K562 (cell line): ENCODE data around the gene NTN4.

Experiments used
- CTCF ChIP-seq, 3 experiments: IDR thresholded peaks in 2 of 3; conservative IDR thresholded peaks in 1 of 3; 2 replicates each; pipeline ENCODE4 v1.5.1; 2011 to 2012; ENCODE audit warnings: low read length in 3 of 3, mild to moderate bottlenecking in 3 of 3, control low read depth in 2 of 3, improper control_type of control experiment in 1 of 3, inconsistent platforms in 1 of 3, low read depth in 1 of 3, mixed read lengths in 1 of 3, moderate library complexity in 1 of 3; ENCODE audit not compliant: insufficient read depth in 2 of 3
- ETS2 ChIP-seq: IDR thresholded peaks from 2 replicates; pipeline ENCODE4 v1.6.1; 2016; ENCODE audit warnings: borderline replicate concordance, missing genetic modification characterization, mild to moderate bottlenecking, moderate library complexity, missing compliant biosample characterization; ENCODE audit not compliant: poor library complexity, severe bottlenecking
- POLR2A ChIP-seq: fragments of 450-650 bp; conservative IDR thresholded peaks from 2 replicates; pipeline ENCODE4 v1.6.1; 2016
- PURB ChIP-seq: sonication (generic); formaldehyde crosslinking; IDR thresholded peaks from 2 replicates; pipeline ENCODE4 v1.9.0; 2021; ENCODE audit warnings: low read depth, mild to moderate bottlenecking, missing genetic modification reagents
- SRSF9 ChIP-seq: fragments of 200-400 bp; formaldehyde crosslinking; IDR thresholded peaks from 2 replicates; pipeline ENCODE4 v1.6.1; 2017; ENCODE audit warnings: low read depth, low read length, borderline replicate concordance
- ZFX ChIP-seq: sonication (generic); formaldehyde crosslinking; IDR thresholded peaks from 2 replicates; pipeline ENCODE4 v1.8.0; 2022; ENCODE audit warnings: mild to moderate bottlenecking, missing genetic modification reagents, moderate library complexity

GRCh38 chr12:95784286-95784685 lies 6.3 kb downstream of the NTN4 start:
- TF ChIP-seq CTCF (IDR thresholded peaks at IDR 0.05 in 2 of 3, conservative IDR thresholded peaks at IDR 0.05 in 1 of 3; ENCODE audit: insufficient read depth in 2 of 3, low read depth in 1 of 3, low read length in 3 of 3), result no peak
- no peak for TF ChIP-seq ETS2 (tag)
- TF ChIP-seq ZFX (CRISPR knock-in tag), result no peak
- TF ChIP-seq SRSF9, result no peak
- no peak for TF ChIP-seq POLR2A
- no peak for TF ChIP-seq PURB (CRISPR knock-in tag)
